GM21576 (cell line): ENCODE results near the gene RNF157.
A peak's percentile ranks its signal among the peaks of the same experiment; 100 is the strongest.

Experiments used
- ATAC-seq: cut with Tn5 transposase; IDR thresholded peaks from one replicate; pipeline ENCODE4 v1.9.1; 2021; ENCODE audit warnings: mild to moderate bottlenecking, moderate library complexity; ENCODE audit not compliant: unreplicated experiment

RNF157 gene

DNA sequence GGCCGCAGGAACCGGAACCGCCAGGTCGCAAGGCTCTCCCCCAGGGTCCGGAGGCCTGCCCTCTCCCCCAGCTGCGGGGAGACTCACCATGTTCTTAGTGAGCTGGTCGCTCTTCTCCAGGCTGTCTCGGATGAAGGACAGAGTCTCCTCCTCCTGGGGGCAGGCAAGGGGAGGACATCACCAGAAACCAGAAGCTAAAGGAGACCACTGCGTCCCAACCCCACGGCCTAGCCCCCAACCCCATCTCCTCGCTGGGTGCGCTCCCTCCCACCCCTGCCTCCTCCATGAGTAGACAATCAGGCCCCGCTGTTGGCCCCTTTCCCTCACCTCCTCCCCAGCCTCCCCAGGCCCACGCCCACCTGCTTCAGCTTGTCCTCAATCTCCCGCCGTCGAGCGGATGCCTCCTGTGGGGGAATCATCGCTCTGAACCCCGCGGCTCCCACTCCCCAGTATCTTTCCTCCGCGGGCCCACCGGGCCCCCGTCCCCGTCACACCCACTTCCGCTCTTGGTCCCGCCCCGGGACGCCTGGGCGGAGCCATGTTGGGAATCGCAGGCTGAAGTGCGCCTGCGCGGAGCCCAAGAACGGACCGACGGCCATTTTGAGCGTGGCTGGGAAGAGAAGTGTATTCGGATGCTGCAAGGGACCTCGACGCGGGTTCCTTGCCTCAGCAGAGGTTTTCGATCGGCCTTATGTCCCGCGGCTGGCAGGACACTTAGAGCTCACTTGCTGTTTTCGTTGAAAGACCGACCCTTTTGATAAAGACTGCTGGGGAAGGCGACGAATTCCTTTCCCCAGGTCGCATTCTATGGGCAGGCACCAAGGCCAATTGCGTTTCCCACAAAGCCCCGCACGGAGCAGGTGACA lies 136.8 kb downstream of the RNF157 start, which contains the start of gene EXOC7:
TSS of gene EXOC7 (minus strand) at position 514 of the 866 bp plus-strand sequence. CDS start at position 419, 95 bp downstream.
- peak; percentile 77 for ATAC-seq

DNA sequence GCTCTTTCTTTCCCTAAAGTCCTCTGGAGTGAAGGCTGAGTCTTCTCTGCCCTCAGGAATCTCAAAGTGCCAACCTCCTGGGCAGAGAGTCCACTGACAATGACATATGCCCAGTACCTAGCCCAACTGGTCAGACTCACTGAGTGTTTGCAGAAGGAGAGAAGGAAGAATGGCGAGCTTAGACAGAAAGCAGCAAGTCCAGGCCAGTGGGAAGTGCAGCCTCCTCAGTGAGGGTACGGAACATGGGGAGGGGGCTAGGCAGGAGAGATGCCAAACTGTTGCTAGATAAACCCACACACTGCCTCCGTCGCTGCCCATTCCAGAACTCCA lies 137.4 kb downstream of the RNF157 start:
- peak; percentile 5 for ATAC-seq

DNA sequence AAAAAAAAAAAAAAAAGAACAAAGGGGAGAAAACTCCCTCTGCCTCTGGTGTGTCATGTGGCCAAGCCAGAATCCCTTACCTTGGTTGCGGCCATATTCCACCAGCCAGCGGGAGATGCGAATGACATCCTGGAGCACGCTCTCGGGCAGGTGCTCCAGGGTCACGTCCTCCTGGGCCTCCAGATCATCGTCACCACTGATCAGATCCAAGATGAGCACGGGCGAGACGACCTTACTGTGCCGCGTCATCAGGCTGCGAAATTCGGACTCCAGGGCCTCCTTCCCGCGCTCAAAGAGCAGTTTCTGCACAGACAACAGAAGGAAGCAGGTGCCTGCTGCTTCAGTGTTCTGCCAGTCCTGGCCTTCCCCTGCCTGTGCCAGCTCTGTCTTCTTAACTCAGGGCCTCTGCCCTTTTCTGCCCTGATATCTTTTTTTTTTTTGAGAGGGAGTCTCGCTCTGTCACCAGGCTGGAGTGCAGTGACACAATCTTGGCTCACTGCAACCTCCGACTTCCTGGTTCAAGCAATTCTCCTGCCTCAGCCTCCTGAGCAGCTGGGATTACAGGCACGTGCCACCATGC lies 142.5 kb downstream of the RNF157 start:
- ATAC-seq: no peak

DNA sequence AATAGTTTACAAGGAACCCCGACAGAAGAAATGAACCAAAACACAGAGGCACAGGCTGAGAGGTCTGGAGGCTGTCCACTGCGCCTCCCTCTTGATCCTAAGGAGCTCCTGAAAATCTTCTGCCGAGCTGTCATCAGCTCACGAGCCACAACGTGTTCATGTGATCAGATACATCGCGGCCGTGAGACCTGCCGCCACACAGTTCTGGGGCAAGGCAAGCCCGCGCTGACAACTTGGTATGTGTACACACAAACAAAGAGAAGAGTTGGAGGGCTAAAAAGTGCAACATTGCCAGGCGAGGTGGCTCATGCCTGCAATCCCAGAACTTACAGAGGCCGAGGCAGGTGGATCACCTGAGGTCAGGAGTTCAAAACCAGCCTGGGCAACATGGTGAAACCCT lies 144.3 kb downstream of the RNF157 start:
- ATAC-seq: no peak

DNA sequence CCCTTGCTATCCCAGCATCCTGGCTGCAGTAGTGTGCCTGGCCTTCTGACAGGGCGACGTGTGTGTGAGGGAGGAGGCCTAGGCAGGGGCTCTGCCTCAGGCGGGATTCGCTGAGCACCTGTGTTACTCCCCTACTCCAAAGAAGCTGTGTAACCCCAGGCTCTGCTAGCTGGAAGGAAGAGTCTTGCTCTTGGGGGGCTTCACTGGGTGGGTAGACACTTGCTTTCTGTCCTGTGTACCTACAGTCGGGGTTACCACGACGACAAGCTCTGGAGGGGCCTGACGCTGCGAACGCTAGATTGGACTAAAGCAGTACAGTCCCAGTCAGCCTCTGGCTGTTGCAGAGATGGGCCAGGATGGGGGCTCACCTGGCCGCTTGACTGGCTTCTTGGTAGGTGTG lies 146.2 kb downstream of the RNF157 start:
- no peak for ATAC-seq

DNA sequence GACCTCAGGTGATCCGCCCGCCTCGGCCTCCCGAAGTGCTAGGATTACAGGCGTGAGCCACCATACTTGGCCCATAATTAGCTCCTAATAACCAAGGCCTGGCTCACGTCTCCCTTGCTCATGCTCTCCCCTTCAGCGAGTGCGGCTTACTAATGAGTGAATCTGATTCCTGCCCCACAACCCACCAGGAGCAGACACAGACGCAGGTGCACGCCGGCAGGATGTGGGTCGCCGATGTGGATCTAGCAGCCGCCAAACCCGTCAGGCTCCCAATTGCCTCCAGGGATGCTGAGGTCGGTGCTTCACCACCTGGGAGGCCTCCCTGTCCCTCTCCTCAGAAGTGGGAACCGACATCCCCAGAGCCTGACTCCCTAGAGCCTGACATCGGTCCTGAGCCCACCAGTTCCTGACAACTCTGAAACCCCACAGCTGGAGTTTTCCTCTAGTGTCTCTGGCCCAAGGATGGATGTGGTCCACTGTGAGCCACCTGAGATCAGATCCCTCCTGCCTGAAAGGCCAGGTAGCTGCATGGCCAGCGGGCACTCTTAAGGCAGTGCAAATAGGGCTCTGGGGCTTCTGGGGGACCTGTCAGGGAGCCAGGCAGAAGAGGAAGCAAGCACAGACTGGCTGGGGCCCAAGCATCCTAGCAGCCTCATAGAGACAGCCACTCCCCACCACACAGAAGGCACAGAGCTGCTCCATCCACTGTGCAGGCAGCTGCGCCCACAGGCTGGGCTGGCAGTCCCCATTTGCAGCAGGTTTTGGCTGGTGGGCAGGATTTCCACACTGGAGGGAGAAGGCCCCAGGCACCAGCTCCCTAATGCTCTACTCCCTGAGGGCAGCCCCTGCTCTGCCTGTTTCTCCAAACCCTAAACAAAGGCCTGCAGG lies 147.5 kb downstream of the RNF157 start:
- no peak for ATAC-seq
